Measurements from ENCODE around the gene COL6A2. TPM values are rescaled to one million over a fixed set of nuclear protein-coding genes. Genes with fewer than 3 reads are reported as not detected.

COL6A2 gene
- total RNA-seq, 1 donor from 2014 or later, result 157 TPM

- Histone ChIP-seq H3K27me3 (ENCODE audit: low read depth) (no peaks in the 10 kb centered on the region), H3K9me3 (replicated peaks) (peaks cover 10% of the 10 kb centered on the region), H3K36me3 (peaks cover 68% of the 10 kb centered on the region), H3K4me1 (peaks cover 27% of the 10 kb centered on the region), H3K4me3 (no peak overlapping the region), H3K27ac (replicated peaks) (no peak overlapping the region)
- DNase-seq, result no peak
- intact Hi-C loops (cut with micrococcal nuclease), result no loop called here
- TF ChIP-seq, protein P1, sequence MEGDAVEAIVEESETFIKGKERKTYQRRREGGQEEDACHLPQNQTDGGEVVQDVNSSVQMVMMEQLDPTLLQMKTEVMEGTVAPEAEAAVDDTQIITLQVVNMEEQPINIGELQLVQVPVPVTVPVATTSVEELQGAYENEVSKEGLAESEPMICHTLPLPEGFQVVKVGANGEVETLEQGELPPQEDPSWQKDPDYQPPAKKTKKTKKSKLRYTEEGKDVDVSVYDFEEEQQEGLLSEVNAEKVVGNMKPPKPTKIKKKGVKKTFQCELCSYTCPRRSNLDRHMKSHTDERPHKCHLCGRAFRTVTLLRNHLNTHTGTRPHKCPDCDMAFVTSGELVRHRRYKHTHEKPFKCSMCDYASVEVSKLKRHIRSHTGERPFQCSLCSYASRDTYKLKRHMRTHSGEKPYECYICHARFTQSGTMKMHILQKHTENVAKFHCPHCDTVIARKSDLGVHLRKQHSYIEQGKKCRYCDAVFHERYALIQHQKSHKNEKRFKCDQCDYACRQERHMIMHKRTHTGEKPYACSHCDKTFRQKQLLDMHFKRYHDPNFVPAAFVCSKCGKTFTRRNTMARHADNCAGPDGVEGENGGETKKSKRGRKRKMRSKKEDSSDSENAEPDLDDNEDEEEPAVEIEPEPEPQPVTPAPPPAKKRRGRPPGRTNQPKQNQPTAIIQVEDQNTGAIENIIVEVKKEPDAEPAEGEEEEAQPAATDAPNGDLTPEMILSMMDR (IDR thresholded peaks at IDR 0.05; ENCODE audit: borderline replicate concordance), result no peak
These were observed 15.7 kb downstream of the COL6A2 start for GRCh38 chr21:46113497-46114176.

- Histone ChIP-seq H3K4me3 (no peak overlapping the region), H3K9me3 (replicated peaks) (peaks cover 10% of the 10 kb centered on the region), H3K36me3 (peaks cover 81% of the 10 kb centered on the region), H3K27me3 (ENCODE audit: low read depth) (no peaks in the 10 kb centered on the region), H3K4me1 (peaks cover 14% of the 10 kb centered on the region), H3K27ac (replicated peaks) (no peak overlapping the region)
- intact Hi-C loops (cut with micrococcal nuclease), result no loop called here
- TF ChIP-seq, protein P1 (IDR thresholded peaks at IDR 0.05; ENCODE audit: borderline replicate concordance), result no peak
- DNase-seq, result peak; percentile 10
These were observed 17.1 kb downstream of the COL6A2 start for GRCh38 chr21:46114963-46115362.

DNA sequence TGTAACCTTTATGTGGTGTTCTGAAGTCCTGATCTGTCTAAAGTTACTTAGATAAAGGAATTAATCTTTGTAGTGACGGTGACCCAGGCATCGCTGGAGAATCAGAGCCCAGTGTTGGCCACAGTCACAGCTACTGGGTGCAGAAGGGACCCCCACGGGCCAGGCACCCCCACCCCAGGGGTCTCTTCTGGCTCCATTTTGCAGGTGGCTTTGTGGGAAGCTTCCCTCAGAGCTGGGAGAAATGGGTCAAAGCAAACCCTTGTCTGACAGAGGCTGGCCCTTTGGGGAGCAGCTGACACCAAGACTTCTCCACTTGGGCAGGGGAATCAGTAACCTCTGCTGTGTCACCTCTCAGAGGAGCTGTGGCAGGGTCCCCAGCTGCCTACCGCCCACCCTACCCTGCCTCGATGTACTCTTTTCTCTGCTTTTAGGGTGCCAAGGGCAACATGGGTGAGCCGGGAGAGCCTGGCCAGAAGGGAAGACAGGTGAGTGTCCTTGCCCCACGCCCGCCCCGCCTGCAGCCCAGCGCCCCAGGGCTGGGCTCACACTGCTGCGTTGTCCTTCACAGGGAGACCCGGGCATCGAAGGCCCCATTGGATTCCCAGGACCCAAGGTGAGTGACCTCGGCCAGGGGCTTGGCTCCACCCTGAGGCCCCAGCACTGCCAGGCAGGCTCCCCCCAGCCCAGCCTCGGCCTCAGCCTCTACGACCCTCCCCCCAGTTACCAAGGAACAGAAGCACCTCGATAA, 17.7 kb downstream of the COL6A2 start:
- Histone ChIP-seq H3K9me3 (replicated peaks) (peaks cover 10% of the 10 kb centered on the region), H3K27me3 (ENCODE audit: low read depth) (no peaks in the 10 kb centered on the region), H3K4me3 (no peak overlapping the region), H3K27ac (replicated peaks) (no peak overlapping the region), H3K36me3 (peaks cover 88% of the 10 kb centered on the region), H3K4me1 (peaks cover 7% of the 10 kb centered on the region)
- intact Hi-C loops (cut with micrococcal nuclease), result no loop called here
- peak; percentile 10 for DNase-seq
- TF ChIP-seq, protein P1 (IDR thresholded peaks at IDR 0.05; ENCODE audit: borderline replicate concordance), result no peak

- peaks cover under 1% of the 10 kb centered on the region for H3K4me1 ChIP-seq
- DNase-seq, result peak; percentile 8
- no peak overlapping the region for H3K27ac ChIP-seq (replicated peaks)
- peaks cover 10% of the 10 kb centered on the region for H3K9me3 ChIP-seq (replicated peaks)
- TF ChIP-seq, protein P1 (IDR thresholded peaks at IDR 0.05; ENCODE audit: borderline replicate concordance), result no peak
- H3K27me3 ChIP-seq (ENCODE audit: low read depth), result no peaks in the 10 kb centered on the region
- no peak overlapping the region for H3K4me3 ChIP-seq
- intact Hi-C loops (cut with micrococcal nuclease), result no loop called here
- peaks cover 93% of the 10 kb centered on the region for H3K36me3 ChIP-seq
These were observed 18.4 kb downstream of the COL6A2 start for GRCh38 chr21:46116189-46116775.

GRCh38 chr21:46116776-46117585, 19.1 kb downstream of the COL6A2 start:
- Histone ChIP-seq H3K36me3 (peaks cover 99% of the 10 kb centered on the region), H3K4me1 (no peaks in the 10 kb centered on the region), H3K27me3 (ENCODE audit: low read depth) (no peaks in the 10 kb centered on the region), H3K9me3 (replicated peaks) (peaks cover 10% of the 10 kb centered on the region), H3K27ac (replicated peaks) (no peak overlapping the region), H3K4me3 (no peak overlapping the region)
- TF ChIP-seq, protein P1 (IDR thresholded peaks at IDR 0.05; ENCODE audit: borderline replicate concordance), result no peak
- DNase-seq, result peak; percentile 10
- intact Hi-C loops (cut with micrococcal nuclease), result no loop called here
